Stimulated activated CD4-positive, alpha-beta T cell treated with anti-CD3 and anti-CD28 coated beads, Interleukin-4, amount 100 ng/mL, for 24 hours (primary cell): Measurements from ENCODE around the gene NXPH1.
A peak's percentile ranks its signal among the peaks of the same experiment; 100 is the strongest.

Experiments used
- DNase-seq: peaks from one replicate; pipeline ENCODE4 v3.0.0-alpha.2; 2020

Gene NXPH1

GRCh38 chr7:8437606-8438005, 4.2 kb downstream of the NXPH1 start:
- no peak for DNase-seq

GRCh38 chr7:8440670-8441069, 7.3 kb downstream of the NXPH1 start:
- DNase-seq: no peak

GRCh38 chr7:8441106-8441965, 7.9 kb downstream of the NXPH1 start:
- no peak for DNase-seq

GRCh38 chr7:8442051-8442813, 8.8 kb downstream of the NXPH1 start:
- no peak for DNase-seq

GRCh38 chr7:8442814-8443304, 9.4 kb downstream of the NXPH1 start:
- DNase-seq: peak; percentile 25

GRCh38 chr7:8443576-8444467, 10.4 kb downstream of the NXPH1 start:
- DNase-seq: no peak

- no peak for DNase-seq
These were observed 11.0 kb downstream of the NXPH1 start for GRCh38 chr7:8444468-8444769.

- DNase-seq: no peak
These were observed 20.1 kb downstream of the NXPH1 start for GRCh38 chr7:8453535-8453934.

- no peak for DNase-seq
These were observed 22.0 kb downstream of the NXPH1 start for GRCh38 chr7:8455426-8455825.

GRCh38 chr7:8462309-8462708, 28.9 kb downstream of the NXPH1 start:
- no peak for DNase-seq

- no peak for DNase-seq
These were observed 31.9 kb downstream of the NXPH1 start for GRCh38 chr7:8465338-8465737.

- DNase-seq: no peak
These were observed 47.1 kb downstream of the NXPH1 start for GRCh38 chr7:8480527-8480926.

- no peak for DNase-seq
These were observed 47.7 kb downstream of the NXPH1 start for GRCh38 chr7:8481096-8481495.

GRCh38 chr7:8481752-8482446, 48.5 kb downstream of the NXPH1 start:
- DNase-seq: no peak

GRCh38 chr7:8490391-8491045, 57.1 kb downstream of the NXPH1 start:
- no peak for DNase-seq

GRCh38 chr7:8491106-8491505, 57.7 kb downstream of the NXPH1 start:
- no peak for DNase-seq

- DNase-seq: no peak
These were observed 58.4 kb downstream of the NXPH1 start for GRCh38 chr7:8491544-8492489.

- DNase-seq: no peak
These were observed 65.7 kb downstream of the NXPH1 start for GRCh38 chr7:8499128-8499527.

- no peak for DNase-seq
These were observed 66.9 kb downstream of the NXPH1 start for GRCh38 chr7:8500286-8500685.

GRCh38 chr7:8507566-8507965, 74.2 kb downstream of the NXPH1 start:
- DNase-seq: no peak

GRCh38 chr7:8509621-8510020, 76.2 kb downstream of the NXPH1 start:
- no peak for DNase-seq
